RWPE2 (cell line): ENCODE measurements around the gene COX6A2.
"Not testable (repeated sequence)": the region's sequence is repeated elsewhere in the genome, so short reads cannot be mapped to it uniquely, and the experiment has no call there.

Source experiments
- ATAC-seq: fragments of 200-7000 bp; cut with Tn5 transposase; 3 replicates; pipeline ENCODE4 v1.9.1; 2021; ENCODE audit warnings: low read depth
- DNase-seq: peaks from one replicate; pipeline ENCODE4 v3.0.0-alpha.2; 2020; ENCODE audit warnings: low spot score
- H3K27ac ChIP-seq: fragments of 450-650 bp; 2 replicates; pipeline ENCODE4 v1.5.1; 2017; ENCODE audit warnings: mild to moderate bottlenecking; ENCODE audit not compliant: poor library complexity, severe bottlenecking
- H3K27me3 ChIP-seq: fragments of 250-450 bp; sonication (Bioruptor Pico); 2 replicates; pipeline ENCODE4 v1.5.1; 2021; ENCODE audit warnings: mild to moderate bottlenecking, moderate library complexity; ENCODE audit not compliant: insufficient read depth, poor library complexity, severe bottlenecking
- H3K36me3 ChIP-seq: fragments of 250-450 bp; sonication (Bioruptor Pico); 2 replicates; pipeline ENCODE4 v1.5.1; 2020; ENCODE audit warnings: low read depth, mild to moderate bottlenecking, moderate library complexity
- H3K4me1 ChIP-seq: fragments of 250-450 bp; sonication (Bioruptor Pico); 2 replicates; pipeline ENCODE4 v1.5.1; 2021; ENCODE audit warnings: mild to moderate bottlenecking, moderate library complexity; ENCODE audit not compliant: insufficient read depth, poor library complexity, severe bottlenecking
- H3K4me3 ChIP-seq: fragments of 250-450 bp; sonication (Bioruptor Pico); 2 replicates; pipeline ENCODE4 v1.5.1; 2021; ENCODE audit warnings: mild to moderate bottlenecking, moderate library complexity; ENCODE audit not compliant: severe bottlenecking
- H3K9me3 ChIP-seq: fragments of 250-450 bp; sonication (Bioruptor Pico); 2 replicates; pipeline ENCODE4 v1.5.1; 2021; ENCODE audit warnings: mild to moderate bottlenecking, moderate library complexity; ENCODE audit not compliant: severe bottlenecking
- TF ChIP-seq, protein P1 (sequence below): fragments of 450-650 bp; IDR thresholded peaks from one replicate; pipeline ENCODE4 v1.5.1; 2017; ENCODE audit warnings: mild to moderate bottlenecking, moderate library complexity; ENCODE audit not compliant: poor library complexity, severe bottlenecking

COX6A2 gene

GRCh38 chr16:31423801-31424200, 4.4 kb downstream of the COX6A2 start:
- H3K27ac ChIP-seq, result no peak overlapping the region
- H3K36me3 ChIP-seq, result no peaks in the 10 kb centered on the region
- peaks cover 3% of the 10 kb centered on the region for H3K4me1 ChIP-seq
- no peak overlapping the region for H3K4me3 ChIP-seq
- TF ChIP-seq, protein P1, sequence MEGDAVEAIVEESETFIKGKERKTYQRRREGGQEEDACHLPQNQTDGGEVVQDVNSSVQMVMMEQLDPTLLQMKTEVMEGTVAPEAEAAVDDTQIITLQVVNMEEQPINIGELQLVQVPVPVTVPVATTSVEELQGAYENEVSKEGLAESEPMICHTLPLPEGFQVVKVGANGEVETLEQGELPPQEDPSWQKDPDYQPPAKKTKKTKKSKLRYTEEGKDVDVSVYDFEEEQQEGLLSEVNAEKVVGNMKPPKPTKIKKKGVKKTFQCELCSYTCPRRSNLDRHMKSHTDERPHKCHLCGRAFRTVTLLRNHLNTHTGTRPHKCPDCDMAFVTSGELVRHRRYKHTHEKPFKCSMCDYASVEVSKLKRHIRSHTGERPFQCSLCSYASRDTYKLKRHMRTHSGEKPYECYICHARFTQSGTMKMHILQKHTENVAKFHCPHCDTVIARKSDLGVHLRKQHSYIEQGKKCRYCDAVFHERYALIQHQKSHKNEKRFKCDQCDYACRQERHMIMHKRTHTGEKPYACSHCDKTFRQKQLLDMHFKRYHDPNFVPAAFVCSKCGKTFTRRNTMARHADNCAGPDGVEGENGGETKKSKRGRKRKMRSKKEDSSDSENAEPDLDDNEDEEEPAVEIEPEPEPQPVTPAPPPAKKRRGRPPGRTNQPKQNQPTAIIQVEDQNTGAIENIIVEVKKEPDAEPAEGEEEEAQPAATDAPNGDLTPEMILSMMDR, result no peak
- no peak for ATAC-seq
- no peaks in the 10 kb centered on the region for H3K27me3 ChIP-seq
- DNase-seq, result no peak
- H3K9me3 ChIP-seq, result no peaks in the 10 kb centered on the region

DNA sequence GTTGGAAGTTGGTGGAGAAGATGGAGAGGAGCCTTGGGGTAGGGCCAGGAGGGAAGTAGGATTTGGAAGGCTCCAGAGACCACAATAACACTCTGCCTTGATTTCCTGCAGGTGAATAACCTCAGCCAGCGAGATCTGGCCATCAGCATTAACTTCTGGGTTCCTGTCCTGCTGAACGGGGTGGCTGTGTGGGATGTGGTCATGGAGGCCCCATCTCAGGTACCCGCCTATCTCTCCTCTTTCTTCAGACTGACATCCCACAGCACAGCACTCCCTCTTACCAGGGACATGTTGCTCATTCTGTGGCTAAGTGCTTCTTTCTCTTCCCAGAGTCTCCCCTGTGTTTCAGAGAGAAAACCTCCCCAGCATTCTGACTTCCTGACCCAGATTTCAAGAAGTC, 4.9 kb downstream of the COX6A2 start:
- no peak overlapping the region for H3K4me3 ChIP-seq
- H3K36me3 ChIP-seq, result no peaks in the 10 kb centered on the region
- DNase-seq (no peak), ATAC-seq (no peak)
- H3K27ac ChIP-seq, result no peak overlapping the region
- no peaks in the 10 kb centered on the region for H3K9me3 ChIP-seq
- TF ChIP-seq, protein P1, result no peak
- H3K27me3 ChIP-seq, result no peaks in the 10 kb centered on the region
- H3K4me1 ChIP-seq, result peaks cover 1% of the 10 kb centered on the region

DNA sequence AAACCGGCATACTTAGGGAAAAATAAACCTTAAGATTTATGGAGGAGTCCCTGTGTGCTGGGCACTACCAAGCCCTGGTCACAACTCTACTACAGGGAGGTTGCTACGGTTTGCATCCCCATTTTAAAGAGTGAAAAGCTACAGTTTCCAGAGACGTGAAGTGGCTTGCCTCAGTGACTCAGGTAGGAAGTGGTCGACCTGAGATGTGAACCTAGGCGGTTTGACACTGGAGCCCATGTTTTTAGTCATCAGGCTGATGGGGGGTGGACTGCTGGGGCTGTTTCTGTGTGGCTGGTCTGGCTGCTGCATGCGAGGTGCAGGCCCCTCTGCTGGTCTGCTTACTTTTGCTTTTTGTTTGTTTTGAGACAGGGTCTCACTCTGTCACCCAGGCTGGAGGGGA, 6.6 kb downstream of the COX6A2 start:
- TF ChIP-seq, protein P1, result no peak
- ATAC-seq, result no peak; the same call in 2 of the 3 replicates

DNA sequence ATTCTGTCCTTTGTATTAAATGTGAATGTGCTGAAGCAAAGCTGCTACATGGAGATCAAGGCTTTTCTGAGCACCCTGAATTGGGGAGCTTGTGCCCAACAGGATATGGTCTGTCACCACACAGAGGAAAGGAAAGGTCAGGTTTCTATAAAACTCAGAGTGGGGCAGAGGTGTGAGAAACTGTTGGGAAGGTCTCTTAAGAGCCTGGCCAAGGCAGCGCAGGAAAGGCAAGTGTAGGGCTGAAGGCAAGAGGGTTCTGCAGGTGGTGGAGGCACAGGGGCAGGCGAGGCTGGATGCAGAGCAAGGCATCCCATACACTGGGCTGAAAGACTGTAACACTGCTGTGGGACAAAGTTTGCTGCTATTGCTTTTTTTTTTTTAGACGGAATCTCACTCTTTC, 8.1 kb downstream of the COX6A2 start:
- no peak for DNase-seq
- TF ChIP-seq, protein P1, result no peak
- no peaks in the 10 kb centered on the region for H3K27me3 ChIP-seq

More for the DNA sequence above, 6.6 kb downstream of the COX6A2 start:
- Histone ChIP-seq H3K36me3 (no peaks in the 10 kb centered on the region), H3K4me1 (no peaks in the 10 kb centered on the region), H3K4me3 (no peak overlapping the region), H3K9me3 (no peaks in the 10 kb centered on the region), H3K27ac (no peak overlapping the region), H3K27me3 (no peaks in the 10 kb centered on the region)
- no peak for DNase-seq

DNA sequence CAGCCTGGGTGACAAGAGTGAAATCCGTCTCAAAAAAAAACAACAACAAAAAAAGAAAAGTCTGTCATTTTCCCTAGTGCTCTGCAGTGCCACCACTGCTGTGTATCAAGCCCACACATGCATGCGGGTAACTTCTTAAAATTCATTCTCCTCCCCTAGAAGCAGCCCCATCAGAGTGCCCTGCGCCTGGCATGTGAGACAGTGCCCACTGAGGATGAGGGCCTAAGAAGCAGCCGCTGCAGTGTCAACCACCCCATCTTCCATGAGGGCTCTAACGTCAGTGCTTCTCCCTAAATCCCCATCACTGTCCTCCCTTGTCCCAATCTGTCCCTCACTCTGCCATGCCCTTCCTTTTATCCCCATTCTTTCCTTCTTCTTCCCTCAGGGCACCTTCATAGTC, 10.2 kb downstream of the COX6A2 start:
- H3K9me3 ChIP-seq, result no peaks in the 10 kb centered on the region
- no peaks in the 10 kb centered on the region for H3K36me3 ChIP-seq
- DNase-seq (no peak), ATAC-seq (no peak)
- H3K27me3 ChIP-seq, result no peaks in the 10 kb centered on the region
- no peak overlapping the region for H3K4me3 ChIP-seq
- no peaks in the 10 kb centered on the region for H3K4me1 ChIP-seq
- H3K27ac ChIP-seq, result no peak overlapping the region
- TF ChIP-seq, protein P1, result no peak

More for the DNA sequence above, 8.1 kb downstream of the COX6A2 start:
- ATAC-seq, result no peak
- Histone ChIP-seq H3K27ac (no peak overlapping the region), H3K36me3 (no peaks in the 10 kb centered on the region), H3K4me1 (no peaks in the 10 kb centered on the region), H3K9me3 (no peaks in the 10 kb centered on the region), H3K4me3 (no peak overlapping the region)

DNA sequence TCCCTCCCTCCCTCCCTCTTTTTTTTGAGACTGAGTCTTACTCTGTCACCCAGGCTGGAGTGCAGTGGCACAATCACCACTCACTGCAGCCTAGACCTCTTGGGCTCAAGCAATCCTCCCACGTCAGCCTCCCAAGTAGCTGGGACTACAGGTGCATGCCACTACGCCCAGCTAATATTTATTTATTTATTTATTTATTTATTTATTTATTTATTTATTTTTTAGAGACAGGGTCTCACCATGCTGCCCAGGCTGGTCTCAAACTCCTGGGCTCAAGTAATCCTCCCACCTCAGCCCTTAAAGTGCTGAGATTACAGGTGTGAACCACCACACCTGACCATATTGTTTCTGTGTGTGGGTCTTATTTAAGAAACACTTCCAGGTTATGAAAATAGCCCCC, 11.1 kb downstream of the COX6A2 start:
- not testable (repeated sequence) for ATAC-seq, H3K4me1 ChIP-seq, H3K9me3 ChIP-seq, DNase-seq, H3K36me3 ChIP-seq, H3K27ac ChIP-seq, H3K4me3 ChIP-seq, H3K27me3 ChIP-seq
